B cell (primary cell): ENCODE measurements around the gene PTEN.

ENCODE experiments used
- CTCF ChIP-seq: fragments of 200-600 bp; IDR thresholded peaks from one replicate; pipeline ENCODE4 v1.8.0; 2022; ENCODE audit warnings: antibody characterized with exemption, mild to moderate bottlenecking
- EZH2 ChIP-seq: IDR thresholded peaks from 2 replicates; pipeline ENCODE4 v1.6.1; 2012; ENCODE audit warnings: borderline replicate concordance, low read depth, mild to moderate bottlenecking, moderate library complexity, low read length; ENCODE audit not compliant: insufficient read depth, poor library complexity, severe bottlenecking

GRCh38 chr10:88019753-88020152, 156.3 kb downstream of the PTEN start:
- no peak for TF ChIP-seq CTCF
- TF ChIP-seq EZH2, result no peak
